ENCODE measurements around the gene FHOD3.

Gene FHOD3

DNA sequence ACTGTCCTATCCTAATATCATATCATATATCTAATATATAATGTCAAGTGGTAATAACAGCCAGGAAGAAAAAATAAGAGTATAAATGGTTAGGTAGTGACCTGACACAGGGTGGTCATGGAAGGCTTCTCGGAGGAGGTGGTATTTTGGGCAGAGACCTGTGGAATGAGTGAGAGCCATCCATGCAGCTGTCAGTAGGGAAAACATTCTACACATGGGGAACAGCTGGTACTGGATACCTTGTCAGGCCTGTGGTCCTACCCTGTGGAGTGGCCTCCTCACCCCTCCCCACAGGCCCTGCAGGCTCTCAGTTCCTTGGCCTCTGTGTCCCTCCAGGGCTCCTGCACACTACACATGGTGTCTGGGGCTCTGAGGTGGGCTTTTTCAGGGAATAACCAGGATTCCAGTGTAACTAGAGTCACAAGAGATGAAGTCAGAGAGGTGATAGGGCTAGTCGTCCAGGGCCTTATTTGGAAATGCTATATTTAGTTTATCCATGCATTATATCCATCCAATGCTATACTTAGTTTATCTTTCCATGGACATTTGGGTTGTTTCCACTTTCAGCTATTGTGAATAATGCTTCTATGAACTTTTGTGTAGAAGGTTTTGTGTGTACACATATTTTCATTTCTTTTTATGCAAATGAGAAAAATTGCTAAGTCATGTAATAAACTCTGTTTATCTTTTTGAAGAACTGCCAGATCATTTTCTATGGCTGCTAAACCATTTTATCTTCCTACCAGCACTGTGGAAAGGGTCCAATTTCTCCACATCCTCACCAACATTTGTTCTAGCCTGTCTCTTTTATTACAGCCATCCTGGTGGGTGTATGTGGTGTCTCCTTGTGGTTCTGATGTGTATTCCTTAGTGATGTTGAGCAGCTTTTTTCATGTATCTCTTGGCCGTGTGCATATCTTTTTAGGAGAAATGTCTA, 455.7 kb downstream of the FHOD3 start:
- TF ChIP-seq FOXP2 (optimal IDR thresholded peaks at IDR 0.05; ENCODE audit: borderline replicate concordance, extremely low read depth, extremely low read length, insufficient read depth) = no peak
- no peak for TF ChIP-seq TAF1 (IDR thresholded peaks at IDR 0.05; ENCODE audit: borderline replicate concordance, insufficient read depth, low read length)
- TF ChIP-seq, protein P1, sequence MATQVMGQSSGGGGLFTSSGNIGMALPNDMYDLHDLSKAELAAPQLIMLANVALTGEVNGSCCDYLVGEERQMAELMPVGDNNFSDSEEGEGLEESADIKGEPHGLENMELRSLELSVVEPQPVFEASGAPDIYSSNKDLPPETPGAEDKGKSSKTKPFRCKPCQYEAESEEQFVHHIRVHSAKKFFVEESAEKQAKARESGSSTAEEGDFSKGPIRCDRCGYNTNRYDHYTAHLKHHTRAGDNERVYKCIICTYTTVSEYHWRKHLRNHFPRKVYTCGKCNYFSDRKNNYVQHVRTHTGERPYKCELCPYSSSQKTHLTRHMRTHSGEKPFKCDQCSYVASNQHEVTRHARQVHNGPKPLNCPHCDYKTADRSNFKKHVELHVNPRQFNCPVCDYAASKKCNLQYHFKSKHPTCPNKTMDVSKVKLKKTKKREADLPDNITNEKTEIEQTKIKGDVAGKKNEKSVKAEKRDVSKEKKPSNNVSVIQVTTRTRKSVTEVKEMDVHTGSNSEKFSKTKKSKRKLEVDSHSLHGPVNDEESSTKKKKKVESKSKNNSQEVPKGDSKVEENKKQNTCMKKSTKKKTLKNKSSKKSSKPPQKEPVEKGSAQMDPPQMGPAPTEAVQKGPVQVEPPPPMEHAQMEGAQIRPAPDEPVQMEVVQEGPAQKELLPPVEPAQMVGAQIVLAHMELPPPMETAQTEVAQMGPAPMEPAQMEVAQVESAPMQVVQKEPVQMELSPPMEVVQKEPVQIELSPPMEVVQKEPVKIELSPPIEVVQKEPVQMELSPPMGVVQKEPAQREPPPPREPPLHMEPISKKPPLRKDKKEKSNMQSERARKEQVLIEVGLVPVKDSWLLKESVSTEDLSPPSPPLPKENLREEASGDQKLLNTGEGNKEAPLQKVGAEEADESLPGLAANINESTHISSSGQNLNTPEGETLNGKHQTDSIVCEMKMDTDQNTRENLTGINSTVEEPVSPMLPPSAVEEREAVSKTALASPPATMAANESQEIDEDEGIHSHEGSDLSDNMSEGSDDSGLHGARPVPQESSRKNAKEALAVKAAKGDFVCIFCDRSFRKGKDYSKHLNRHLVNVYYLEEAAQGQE (IDR thresholded peaks at IDR 0.05; ENCODE audit: insufficient read depth in 1 of 2, low read depth in 2 of 2, low read length in 2 of 2) = no peak
- no peak for TF ChIP-seq SIN3A (IDR thresholded peaks at IDR 0.05; ENCODE audit: borderline replicate concordance, insufficient read depth, low read length)
- no peak for TF ChIP-seq POLR2AphosphoS5 (IDR thresholded peaks at IDR 0.05; ENCODE audit: low read depth, low read length)

DNA sequence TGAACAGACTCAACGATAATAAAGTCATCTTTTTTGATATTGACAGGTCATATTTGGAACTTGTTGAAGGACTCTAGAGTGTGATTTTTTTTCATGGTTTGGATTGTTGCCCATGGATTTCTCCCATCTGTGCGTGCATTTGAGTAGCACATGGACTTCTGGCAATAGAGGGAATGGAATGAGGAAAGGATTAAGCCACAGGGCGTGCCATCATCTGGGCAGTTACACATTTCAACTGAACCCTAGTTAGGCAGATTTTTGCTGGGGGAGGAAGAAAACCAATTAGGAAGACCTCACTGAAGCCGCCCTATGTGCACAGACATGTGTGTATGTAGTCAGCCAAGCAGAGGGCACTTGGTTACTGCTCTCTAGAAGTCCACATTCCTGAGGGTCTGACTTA, 458.7 kb downstream of the FHOD3 start:
- TF ChIP-seq POLR2AphosphoS5 (IDR thresholded peaks at IDR 0.05; ENCODE audit: low read depth, low read length) = no peak
- TF ChIP-seq, protein P1 (IDR thresholded peaks at IDR 0.05; ENCODE audit: insufficient read depth in 1 of 2, low read depth in 2 of 2, low read length in 2 of 2) = no peak
- no peak for TF ChIP-seq SIN3A (IDR thresholded peaks at IDR 0.05; ENCODE audit: borderline replicate concordance, insufficient read depth, low read length)
- TF ChIP-seq TAF1 (IDR thresholded peaks at IDR 0.05; ENCODE audit: borderline replicate concordance, insufficient read depth, low read length) = no peak
- no peak for TF ChIP-seq FOXP2 (optimal IDR thresholded peaks at IDR 0.05; ENCODE audit: borderline replicate concordance, extremely low read depth, extremely low read length, insufficient read depth)

DNA sequence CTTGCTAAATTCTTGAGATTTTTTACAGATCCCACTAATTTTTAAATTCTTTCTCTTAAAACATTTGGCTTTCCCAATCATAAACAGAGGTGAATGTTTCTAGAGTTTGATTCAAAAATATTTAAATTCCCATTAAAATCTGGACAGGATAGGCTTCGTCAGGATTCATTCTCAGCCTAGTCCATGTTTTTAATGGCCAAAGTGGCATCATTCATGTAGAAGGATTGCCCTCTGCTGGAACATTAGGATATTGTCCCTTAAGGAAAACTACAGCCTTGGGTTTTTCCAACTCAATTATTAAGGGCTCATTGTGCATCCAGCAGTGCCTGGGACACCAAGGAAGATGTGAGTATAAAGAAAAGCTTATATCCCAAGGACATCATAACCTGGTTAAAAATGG, 459.6 kb downstream of the FHOD3 start:
- TF ChIP-seq TAF1 (IDR thresholded peaks at IDR 0.05; ENCODE audit: borderline replicate concordance, insufficient read depth, low read length) (no peak), FOXP2 (optimal IDR thresholded peaks at IDR 0.05; ENCODE audit: borderline replicate concordance, extremely low read depth, extremely low read length, insufficient read depth) (no peak)
- TF ChIP-seq, protein P1 (IDR thresholded peaks at IDR 0.05; ENCODE audit: insufficient read depth in 1 of 2, low read depth in 2 of 2, low read length in 2 of 2) = no peak

DNA sequence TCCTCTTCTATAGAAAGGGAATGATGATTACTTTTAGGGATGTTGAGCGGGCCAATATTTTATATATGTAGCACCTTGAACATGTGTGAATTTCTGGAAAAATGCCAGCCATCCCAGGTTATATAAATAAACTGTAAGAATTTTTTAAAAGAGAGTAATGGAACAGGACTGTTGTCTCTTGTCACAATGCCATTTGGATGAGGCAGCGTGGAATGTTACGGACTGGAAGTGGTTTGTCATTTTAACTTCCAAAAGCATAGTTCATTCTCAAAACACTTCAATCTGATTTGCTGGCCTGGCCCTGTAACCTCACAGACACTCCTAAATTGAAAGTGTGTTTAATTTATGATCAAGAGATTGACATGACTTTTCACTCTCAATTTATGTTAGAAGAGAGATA, 460.5 kb downstream of the FHOD3 start:
- TF ChIP-seq SIN3A (IDR thresholded peaks at IDR 0.05; ENCODE audit: borderline replicate concordance, insufficient read depth, low read length) = no peak
- TF ChIP-seq, protein P1 (IDR thresholded peaks at IDR 0.05; ENCODE audit: insufficient read depth in 1 of 2, low read depth in 2 of 2, low read length in 2 of 2) = no peak
- TF ChIP-seq TAF1 (IDR thresholded peaks at IDR 0.05; ENCODE audit: borderline replicate concordance, insufficient read depth, low read length) = no peak
- TF ChIP-seq POLR2AphosphoS5 (IDR thresholded peaks at IDR 0.05; ENCODE audit: low read depth, low read length) = no peak
- no peak for TF ChIP-seq FOXP2 (optimal IDR thresholded peaks at IDR 0.05; ENCODE audit: borderline replicate concordance, extremely low read depth, extremely low read length, insufficient read depth)

All from PFSK-1 (cell line).